ENCODE results near the gene RGS1. TPM values are rescaled to one million over a fixed set of nuclear protein-coding genes. Genes with fewer than 3 reads are reported as not detected.

RGS1 gene
- total RNA-seq, 5 donors from 2014 or later (not counting 1 experiment from before 2014, with no cell fraction given), result 7.1 to 439 (median 15.3) TPM

DNA sequence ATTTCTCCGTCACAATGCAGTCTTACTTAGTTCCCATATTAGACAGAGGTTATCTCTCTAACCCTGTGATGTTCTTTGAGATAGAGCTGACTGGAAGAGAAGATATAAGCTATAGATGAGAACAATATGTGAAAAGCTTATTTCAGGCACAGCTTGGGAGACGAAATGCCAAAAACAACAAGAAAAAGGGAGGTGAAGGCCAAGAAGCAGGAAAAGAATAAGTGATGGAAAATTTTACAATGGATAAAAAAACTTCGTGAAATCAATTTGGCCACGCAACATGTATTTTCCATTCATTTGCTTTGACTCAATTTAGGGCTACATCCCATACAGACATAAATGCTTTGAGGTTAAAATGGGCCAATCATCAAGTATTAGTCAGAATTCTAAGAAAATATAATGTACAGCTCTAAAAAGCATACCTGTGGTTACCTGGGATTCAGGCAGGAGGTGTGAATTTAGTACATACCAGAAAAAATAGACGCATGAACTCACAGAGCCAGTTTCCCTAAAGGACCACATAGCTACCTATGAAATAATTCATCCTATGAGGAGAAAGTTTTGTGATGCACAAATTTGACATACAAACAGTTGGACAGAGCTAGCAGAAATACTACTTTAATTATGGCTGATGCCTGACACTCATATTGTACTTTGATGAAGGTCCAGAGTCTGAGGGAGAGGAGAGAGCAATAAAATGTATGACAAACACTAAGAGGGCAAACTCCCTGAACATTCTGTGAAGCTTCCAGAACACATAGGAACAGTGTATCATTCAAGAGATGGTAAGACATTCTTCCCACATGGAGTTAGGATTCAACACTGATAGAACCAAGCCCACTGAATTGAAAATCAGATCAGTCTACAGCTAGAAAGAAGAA is 12.1 kb downstream of the RGS1 start:
- Histone ChIP-seq H3K27ac (ENCODE audit: low read length) (no peak overlapping the region), H3K36me3 (ENCODE audit: control insufficient read depth in 2 of 2, extremely low read depth in 1 of 2, insufficient read depth in 1 of 2, low read length in 1 of 2) (no peaks in the 10 kb centered on the region), H3K4me1 (ENCODE audit: control insufficient read depth in 1 of 2, extremely low read depth in 1 of 2, insufficient read depth in 2 of 2, low read length in 2 of 2) (no peaks in the 10 kb centered on the region), H3K27me3 (replicated peaks in 1 of 2; ENCODE audit: control insufficient read depth in 2 of 2, extremely low read depth in 1 of 2, insufficient read depth in 2 of 2, low read length in 1 of 2) (no peaks in the 10 kb centered on the region), H3K9me3 (no peaks in the 10 kb centered on the region), H3K4me3 (ENCODE audit: control insufficient read depth in 1 of 2, extremely low read depth in 1 of 2, low read length in 1 of 2) (no peak overlapping the region)
- peaks cover 3 to 6% of the 10 kb centered on the region in 2 donors for H3K27me3 Mint-ChIP-seq
- no peak for DNase-seq
- H3K4me1 Mint-ChIP-seq, result no peaks in the 10 kb centered on the region
- ATAC-seq (replicated peaks in 1 of 4), result peak in 1 of 4 experiments; percentile 5
- 88% methylated on average over 1 of the region's 5 CpGs for WGBS (ENCODE audit: insufficient coverage)
- no peak overlapping the region for H3K4me3 Mint-ChIP-seq
- no peaks in the 10 kb centered on the region for H3K36me3 Mint-ChIP-seq
- ChIA-PET CTCF (interaction anchor here in 1 of 2 donors (0.8 kb wide), 1 partner anchor 112 kb away, joined by 4 read pairs; no protein-coding TSS in a partner anchor), POLR2A (interaction anchor here in 1 of 2 donors (0.6 kb wide), 1 partner anchor 25 kb away, joined by 3 read pairs; no protein-coding TSS in a partner anchor)
- no peak overlapping the region for H3K27ac Mint-ChIP-seq
- H3K9me3 Mint-ChIP-seq, result no peaks in the 10 kb centered on the region

GRCh38 chr1:192588546-192588945 is 13.0 kb downstream of the RGS1 start:
- DNase-seq, result no peak
- Mint-ChIP-seq H3K4me1 (no peaks in the 10 kb centered on the region), H3K4me3 (no peak overlapping the region), H3K27me3 (peaks cover 1 to 6% of the 10 kb centered on the region in 2 donors), H3K36me3 (no peaks in the 10 kb centered on the region), H3K9me3 (no peaks in the 10 kb centered on the region), H3K27ac (no peak overlapping the region)
- Histone ChIP-seq H3K4me3 (ENCODE audit: control insufficient read depth in 1 of 2, extremely low read depth in 1 of 2, low read length in 1 of 2) (no peak overlapping the region), H3K36me3 (ENCODE audit: control insufficient read depth in 2 of 2, extremely low read depth in 1 of 2, insufficient read depth in 1 of 2, low read length in 1 of 2) (no peaks in the 10 kb centered on the region), H3K9me3 (no peaks in the 10 kb centered on the region), H3K27me3 (replicated peaks in 1 of 2; ENCODE audit: control insufficient read depth in 2 of 2, extremely low read depth in 1 of 2, insufficient read depth in 2 of 2, low read length in 1 of 2) (no peaks in the 10 kb centered on the region), H3K4me1 (ENCODE audit: control insufficient read depth in 1 of 2, extremely low read depth in 1 of 2, insufficient read depth in 2 of 2, low read length in 2 of 2) (no peaks in the 10 kb centered on the region), H3K27ac (ENCODE audit: low read length) (no peak overlapping the region)
- no CpG with 5 or more reads among the region's 1 CpG for WGBS (ENCODE audit: insufficient coverage)
- CTCF ChIA-PET, result interaction anchor here in 1 of 2 donors (0.8 kb wide), 1 partner anchor 113 kb away, joined by 4 read pairs; no protein-coding TSS in a partner anchor
- POLR2A ChIA-PET, result no interaction called here
- no peak for ATAC-seq (replicated peaks in 1 of 4)

GRCh38 chr1:192589813-192590212 is 14.2 kb downstream of the RGS1 start:
- Mint-ChIP-seq H3K4me3 (no peak overlapping the region), H3K27me3 (peaks cover 1 to 5% of the 10 kb centered on the region in 2 donors), H3K27ac (no peak overlapping the region), H3K4me1 (no peaks in the 10 kb centered on the region), H3K36me3 (no peaks in the 10 kb centered on the region), H3K9me3 (no peaks in the 10 kb centered on the region)
- ATAC-seq (replicated peaks in 1 of 4) (no peak), DNase-seq (no peak)
- Histone ChIP-seq H3K4me1 (ENCODE audit: control insufficient read depth in 1 of 2, extremely low read depth in 1 of 2, insufficient read depth in 2 of 2, low read length in 2 of 2) (no peaks in the 10 kb centered on the region), H3K36me3 (ENCODE audit: control insufficient read depth in 2 of 2, extremely low read depth in 1 of 2, insufficient read depth in 1 of 2, low read length in 1 of 2) (no peaks in the 10 kb centered on the region), H3K27me3 (replicated peaks in 1 of 2; ENCODE audit: control insufficient read depth in 2 of 2, extremely low read depth in 1 of 2, insufficient read depth in 2 of 2, low read length in 1 of 2) (no peaks in the 10 kb centered on the region), H3K4me3 (ENCODE audit: control insufficient read depth in 1 of 2, extremely low read depth in 1 of 2, low read length in 1 of 2) (no peak overlapping the region), H3K27ac (ENCODE audit: low read length) (no peak overlapping the region), H3K9me3 (no peaks in the 10 kb centered on the region)
- ChIA-PET POLR2A (no interaction called here), CTCF (no interaction called here)
- WGBS (ENCODE audit: insufficient coverage), result no CpG with 5 or more reads among the region's 3 CpGs

DNA sequence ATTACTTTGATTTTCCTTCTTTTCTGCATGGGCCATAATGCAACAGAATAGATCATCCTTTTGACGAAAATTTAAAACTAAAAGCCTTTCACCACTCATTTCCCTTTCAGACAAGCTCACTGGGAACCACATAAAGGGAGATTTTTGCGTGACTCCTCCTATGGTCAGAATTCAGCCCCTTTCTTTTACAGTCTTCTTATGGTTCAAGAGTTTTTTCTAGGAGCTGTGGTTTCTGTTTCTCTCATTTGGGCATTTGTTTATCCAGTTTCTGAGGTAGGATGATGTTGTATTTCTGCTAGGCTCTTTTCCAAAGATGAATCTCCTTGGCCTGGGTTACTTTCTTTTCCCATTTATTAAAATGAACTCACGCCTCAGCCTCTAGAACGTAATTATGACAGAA is 16.9 kb downstream of the RGS1 start:
- H3K9me3 Mint-ChIP-seq, result no peaks in the 10 kb centered on the region
- H3K36me3 ChIP-seq (ENCODE audit: control insufficient read depth in 2 of 2, extremely low read depth in 1 of 2, insufficient read depth in 1 of 2, low read length in 1 of 2), result no peaks in the 10 kb centered on the region
- POLR2A ChIA-PET, result no interaction called here
- H3K27ac ChIP-seq (ENCODE audit: low read length), result no peak overlapping the region
- no peaks in the 10 kb centered on the region for H3K9me3 ChIP-seq
- no peak overlapping the region for H3K4me3 ChIP-seq (ENCODE audit: control insufficient read depth in 1 of 2, extremely low read depth in 1 of 2, low read length in 1 of 2)
- ATAC-seq (replicated peaks in 1 of 4) (no peak), DNase-seq (no peak)
- peaks cover 4% of the 10 kb centered on the region in 2 donors for H3K27me3 Mint-ChIP-seq
- H3K27me3 ChIP-seq (replicated peaks in 1 of 2; ENCODE audit: control insufficient read depth in 2 of 2, extremely low read depth in 1 of 2, insufficient read depth in 2 of 2, low read length in 1 of 2), result no peaks in the 10 kb centered on the region
- no CpG with 5 or more reads among the region's 4 CpGs for WGBS (ENCODE audit: insufficient coverage)
- H3K4me1 Mint-ChIP-seq, result no peaks in the 10 kb centered on the region
- no peaks in the 10 kb centered on the region for H3K36me3 Mint-ChIP-seq
- H3K4me3 Mint-ChIP-seq, result no peak overlapping the region
- no peak overlapping the region for H3K27ac Mint-ChIP-seq
- H3K4me1 ChIP-seq (ENCODE audit: control insufficient read depth in 1 of 2, extremely low read depth in 1 of 2, insufficient read depth in 2 of 2, low read length in 2 of 2), result no peaks in the 10 kb centered on the region
- CTCF ChIA-PET, result interaction anchor here in 1 of 2 donors (1.2 kb wide), 1 partner anchor 15 kb away, joined by 3 read pairs; no protein-coding TSS in a partner anchor

DNA sequence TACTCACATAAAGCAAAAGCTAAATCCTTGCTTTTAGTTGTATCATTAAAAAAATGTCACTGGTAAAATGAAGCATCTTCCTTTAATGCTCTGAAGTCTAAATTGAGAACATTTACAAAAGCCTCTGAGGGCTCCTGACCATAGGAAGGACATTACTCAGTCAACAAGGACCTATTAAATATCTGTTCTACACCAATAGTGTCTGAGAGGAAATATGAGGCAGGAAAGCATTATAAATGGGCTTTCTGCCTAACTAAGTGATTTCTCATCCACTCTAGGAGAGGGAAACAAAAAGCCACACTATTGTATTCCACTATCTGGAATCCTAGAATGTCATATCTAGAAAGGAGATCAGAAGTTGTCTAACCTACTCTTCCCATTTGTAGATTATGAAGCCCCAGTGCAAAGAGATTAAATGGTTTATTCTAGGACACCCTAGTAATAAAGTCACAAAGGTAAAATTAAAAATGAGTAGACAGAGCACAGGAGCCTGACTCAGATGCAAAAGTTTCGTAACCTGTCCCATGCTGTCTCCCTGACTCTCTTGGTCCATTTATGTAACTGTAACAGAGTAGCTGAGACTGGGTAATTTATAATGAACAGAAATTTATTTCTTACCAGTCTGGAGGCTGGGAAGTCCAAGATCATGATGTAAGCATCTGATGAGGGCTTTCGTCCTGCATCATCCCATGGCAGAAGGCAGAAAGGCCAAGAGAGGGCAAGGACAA is 17.6 kb downstream of the RGS1 start:
- Mint-ChIP-seq H3K27ac (no peak overlapping the region), H3K36me3 (no peaks in the 10 kb centered on the region), H3K27me3 (peaks cover 3 to 4% of the 10 kb centered on the region in 2 donors), H3K4me1 (no peaks in the 10 kb centered on the region), H3K4me3 (no peak overlapping the region), H3K9me3 (no peaks in the 10 kb centered on the region)
- Histone ChIP-seq H3K27ac (ENCODE audit: low read length) (no peak overlapping the region), H3K27me3 (replicated peaks in 1 of 2; ENCODE audit: control insufficient read depth in 2 of 2, extremely low read depth in 1 of 2, insufficient read depth in 2 of 2, low read length in 1 of 2) (no peaks in the 10 kb centered on the region), H3K9me3 (no peaks in the 10 kb centered on the region), H3K36me3 (ENCODE audit: control insufficient read depth in 2 of 2, extremely low read depth in 1 of 2, insufficient read depth in 1 of 2, low read length in 1 of 2) (no peaks in the 10 kb centered on the region), H3K4me1 (ENCODE audit: control insufficient read depth in 1 of 2, extremely low read depth in 1 of 2, insufficient read depth in 2 of 2, low read length in 2 of 2) (no peaks in the 10 kb centered on the region), H3K4me3 (ENCODE audit: control insufficient read depth in 1 of 2, extremely low read depth in 1 of 2, low read length in 1 of 2) (no peak overlapping the region)
- DNase-seq, result no peak
- POLR2A ChIA-PET, result no interaction called here
- CTCF ChIA-PET, result interaction anchor here in 1 of 2 donors (1.2 kb wide), 1 partner anchor 15 kb away, joined by 3 read pairs; no protein-coding TSS in a partner anchor
- WGBS (ENCODE audit: insufficient coverage), result 100% methylated on average over 1 of the region's 2 CpGs
- ATAC-seq (replicated peaks in 1 of 4), result no peak

GRCh38 chr1:192595299-192595698 is 19.7 kb downstream of the RGS1 start:
- Histone ChIP-seq H3K4me3 (ENCODE audit: control insufficient read depth in 1 of 2, extremely low read depth in 1 of 2, low read length in 1 of 2) (no peak overlapping the region), H3K27me3 (replicated peaks in 1 of 2; ENCODE audit: control insufficient read depth in 2 of 2, extremely low read depth in 1 of 2, insufficient read depth in 2 of 2, low read length in 1 of 2) (no peaks in the 10 kb centered on the region), H3K36me3 (ENCODE audit: control insufficient read depth in 2 of 2, extremely low read depth in 1 of 2, insufficient read depth in 1 of 2, low read length in 1 of 2) (no peaks in the 10 kb centered on the region), H3K9me3 (no peaks in the 10 kb centered on the region), H3K27ac (ENCODE audit: low read length) (no peak overlapping the region), H3K4me1 (ENCODE audit: control insufficient read depth in 1 of 2, extremely low read depth in 1 of 2, insufficient read depth in 2 of 2, low read length in 2 of 2) (no peaks in the 10 kb centered on the region)
- CTCF ChIA-PET, result interaction anchor here in 1 of 2 donors (1.1 to 2.2 kb wide), 2 partner anchors 18 to 121 kb away, joined by 3 to 7 read pairs; no protein-coding TSS in a partner anchor
- no peaks in the 10 kb centered on the region for H3K9me3 Mint-ChIP-seq
- ATAC-seq (replicated peaks in 1 of 4), result no peak
- H3K4me3 Mint-ChIP-seq, result no peak overlapping the region
- H3K4me1 Mint-ChIP-seq, result no peaks in the 10 kb centered on the region
- H3K27me3 Mint-ChIP-seq, result peaks cover 3 to 4% of the 10 kb centered on the region in 2 donors
- no peaks in the 10 kb centered on the region for H3K36me3 Mint-ChIP-seq
- DNase-seq, result no peak
- no peak overlapping the region for H3K27ac Mint-ChIP-seq
- POLR2A ChIA-PET, result interaction anchor here (0.8 to 1.0 kb wide), 3 partner anchors 12 to 16 kb away, joined by 3 to 11 read pairs (median 8); no protein-coding TSS in a partner anchor
- WGBS (ENCODE audit: insufficient coverage), result no CpG with 5 or more reads among the region's 3 CpGs

Data from T-cell (primary cell).